Gastroesophageal sphincter (tissue), 4 donors: ENCODE results near the gene C20orf96. TPM values are rescaled to one million over a fixed set of nuclear protein-coding genes. Genes with fewer than 3 reads are reported as not detected.

ENCODE experiments used
- ATAC-seq: fragments of 150-250 bp; one replicate; pipeline ENCODE4 v1.9.1; 2016; ENCODE audit warnings: mild to moderate bottlenecking, moderate library complexity
- H3K27ac ChIP-seq, 4 donors: fragments of 200-600 bp; sonication (generic) in 3 of 4; 1 replicate in 3 of 4; 2 replicates in 1 of 4; pipeline ENCODE4 v1.5.1; 2016 to 2019
- H3K27me3 ChIP-seq: fragments of 200-600 bp; sonication (generic); one replicate; pipeline ENCODE4 v1.5.1; 2019
- H3K36me3 ChIP-seq, 2 donors: fragments of 200-600 bp; sonication (generic); one replicate each; pipeline ENCODE4 v1.5.1; 2019; ENCODE audit warnings: control low read depth in 1 of 2
- H3K4me1 ChIP-seq, 3 donors: fragments of 200-600 bp; sonication (generic); 1 replicate in 2 of 3; 2 replicates in 1 of 3; pipeline ENCODE4 v1.5.1; 2016 to 2019; ENCODE audit warnings: control low read depth in 2 of 3
- H3K4me3 ChIP-seq, 2 donors: fragments of 200-600 bp; sonication (generic); one replicate each; pipeline ENCODE4 v1.5.1; 2019; ENCODE audit warnings: mild to moderate bottlenecking in 1 of 2, moderate library complexity in 1 of 2
- H3K9me3 ChIP-seq, 3 donors: fragments of 200-600 bp; sonication (generic); one replicate each; pipeline ENCODE4 v1.5.1; 2017 to 2019; ENCODE audit warnings: control low read depth in 2 of 3
- CTCF ChIP-seq, 4 experiments: fragments of 200-600 bp in 2 of 4; fragments of 450-650 bp in 2 of 4; sonication (generic) in 1 of 4; IDR thresholded peaks; one replicate each; pipeline ENCODE4 v1.5.1; 2017 to 2019; ENCODE audit warnings: antibody characterized with exemption in 4 of 4, mild to moderate bottlenecking in 2 of 4, moderate library complexity in 2 of 4
- EP300 ChIP-seq: sonication (generic); formaldehyde crosslinking; IDR thresholded peaks from one replicate; pipeline ENCODE4 v1.6.1; 2017; ENCODE audit warnings: antibody characterized with exemption, mild to moderate bottlenecking
- POLR2A ChIP-seq, 2 donors: fragments of 450-650 bp; IDR thresholded peaks; one replicate each; pipeline ENCODE4 v1.6.1; 2017; ENCODE audit warnings: antibody characterized with exemption in 2 of 2, mild to moderate bottlenecking in 2 of 2, moderate library complexity in 1 of 2
- POLR2AphosphoS5 ChIP-seq: sonication (generic); formaldehyde crosslinking; IDR thresholded peaks from one replicate; pipeline ENCODE4 v1.6.1; 2017; ENCODE audit warnings: antibody characterized with exemption
- WGBS, 2 donors: methylation state at CpG; one replicate each; pipeline ENCODE4 v1.1.5; 2018; ENCODE audit warnings: low coverage in 1 of 2; 5-methylcytosine and 5-hydroxymethylcytosine counted together
- total RNA-seq, 4 donors: library from RNA; depleted of rRNA; stranded (reverse); fragments of >200 nt; gene quantifications; one replicate each; pipeline ENCODE4 v1.1.0, GENCODE V29; 2016

C20orf96 gene
- total RNA-seq, 4 donors from 2014 or later = 0.67 to 3.1 (median 1.3) TPM

DNA sequence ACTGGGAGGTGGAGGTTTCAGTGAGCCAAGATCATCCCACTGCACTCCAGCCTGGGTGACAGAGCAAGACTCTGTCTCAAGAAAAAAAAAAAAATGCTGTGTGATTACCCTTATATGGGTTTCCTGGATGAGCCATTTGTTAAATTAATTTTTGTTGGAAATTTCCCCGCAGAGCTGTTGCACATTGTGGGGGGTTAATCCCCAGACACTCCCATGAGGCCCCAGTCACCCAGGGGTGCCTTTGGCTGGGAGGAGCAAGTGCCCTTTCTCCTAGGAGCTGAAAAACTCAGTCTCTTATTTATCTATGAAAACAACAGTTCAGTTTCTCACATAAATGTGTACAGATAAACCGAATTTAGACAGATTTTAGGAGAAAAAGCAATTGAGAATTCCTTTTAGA, 37.7 kb downstream of the C20orf96 start:
- no peak for TF ChIP-seq POLR2A (IDR thresholded peaks at IDR 0.05)
- no peak for TF ChIP-seq EP300
- TF ChIP-seq CTCF (IDR thresholded peaks at IDR 0.05) = no peak
- no peak for TF ChIP-seq POLR2AphosphoS5
- WGBS, 2 donors = 66 to 100% methylated on average over 1 to 2 of the region's 2 CpGs
- no peaks in the 10 kb centered on the region for H3K4me1 ChIP-seq
- H3K27ac ChIP-seq = no peak overlapping the region
- no peaks in the 10 kb centered on the region for H3K9me3 ChIP-seq
- no peak for ATAC-seq
- H3K36me3 ChIP-seq = no peaks in the 10 kb centered on the region
- no peak overlapping the region for H3K4me3 ChIP-seq
- peaks cover 26% of the 10 kb centered on the region for H3K27me3 ChIP-seq

DNA sequence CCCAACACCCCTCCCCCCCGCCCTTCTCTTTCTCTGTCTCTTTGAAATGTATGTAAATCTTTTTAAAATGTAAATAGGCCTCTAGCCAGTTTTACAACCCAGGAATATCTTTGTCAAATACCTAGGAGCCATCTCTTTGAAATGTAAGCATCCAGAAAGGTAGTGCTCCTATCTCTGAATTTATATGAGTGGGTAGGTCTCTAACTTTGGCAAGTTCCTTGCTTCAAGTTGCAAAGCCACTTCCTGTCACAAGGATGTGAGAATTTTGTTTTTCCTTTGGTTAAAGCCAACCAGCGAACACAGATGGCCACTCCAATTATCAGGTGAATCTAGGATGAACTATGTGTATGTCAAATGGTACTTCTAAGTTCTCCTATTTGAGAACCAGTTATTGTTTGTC, 39.2 kb downstream of the C20orf96 start:
- H3K27me3 ChIP-seq = peaks cover 26% of the 10 kb centered on the region
- WGBS, 2 donors = 21 to 28% methylated on average over 2 of the region's 2 CpGs
- no peak overlapping the region for H3K4me3 ChIP-seq
- TF ChIP-seq CTCF (IDR thresholded peaks at IDR 0.05) (no peak), POLR2AphosphoS5 (no peak), POLR2A (IDR thresholded peaks at IDR 0.05) (no peak), EP300 (no peak)
- ATAC-seq = no peak
- H3K36me3 ChIP-seq = no peaks in the 10 kb centered on the region
- no peaks in the 10 kb centered on the region for H3K4me1 ChIP-seq
- no peak overlapping the region for H3K27ac ChIP-seq
- peaks cover 0 to 4% (median 0%) of the 10 kb centered on the region in 3 donors for H3K9me3 ChIP-seq

GRCh38 chr20:242905-243304, 47.6 kb downstream of the C20orf96 start:
- H3K9me3 ChIP-seq = peaks cover 0 to 4% (median 0%) of the 10 kb centered on the region in 3 donors
- ATAC-seq = no peak
- H3K36me3 ChIP-seq = no peaks in the 10 kb centered on the region
- peaks cover 21% of the 10 kb centered on the region for H3K27me3 ChIP-seq
- H3K27ac ChIP-seq = no peak overlapping the region
- no peak overlapping the region for H3K4me3 ChIP-seq
- H3K4me1 ChIP-seq = no peaks in the 10 kb centered on the region
- TF ChIP-seq POLR2AphosphoS5 (no peak), EP300 (no peak), POLR2A (IDR thresholded peaks at IDR 0.05) (no peak), CTCF (IDR thresholded peaks at IDR 0.05) (no peak)
- WGBS, 2 donors = 70 to 74% methylated on average over 2 of the region's 2 CpGs

- 52 to 58% methylated on average over 3 of the region's 3 CpGs for WGBS, 2 donors
- TF ChIP-seq POLR2A (IDR thresholded peaks at IDR 0.05) (no peak), POLR2AphosphoS5 (no peak), CTCF (IDR thresholded peaks at IDR 0.05) (no peak), EP300 (no peak)
- Histone ChIP-seq H3K36me3 (no peaks in the 10 kb centered on the region), H3K27ac (no peak overlapping the region), H3K4me1 (no peaks in the 10 kb centered on the region), H3K9me3 (no peaks in the 10 kb centered on the region), H3K4me3 (peak overlapping the region in 1 of 2 donors; percentile 18), H3K27me3 (peaks cover 21% of the 10 kb centered on the region)
- no peak for ATAC-seq
Observed at GRCh38 chr20:237929-238328, 52.6 kb downstream of the C20orf96 start.

DNA sequence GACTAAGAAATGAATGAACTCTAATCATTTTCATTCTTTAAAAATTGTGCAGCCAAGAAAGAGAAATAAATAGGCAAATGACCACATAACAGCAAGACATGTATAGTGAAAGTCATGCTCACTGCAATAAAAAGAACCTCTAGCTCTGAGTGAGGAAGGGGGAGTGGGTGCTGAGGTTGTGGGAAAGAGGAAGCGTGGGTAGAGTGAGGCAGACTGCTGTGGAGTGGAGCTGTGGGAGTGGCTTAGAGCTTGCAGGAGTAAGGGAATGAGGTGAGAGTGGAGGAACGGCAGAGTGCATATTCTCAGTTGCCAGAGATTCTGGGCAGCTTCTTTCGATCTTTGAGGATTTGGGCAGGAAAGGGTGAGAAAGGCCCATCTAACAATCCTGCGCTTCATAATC, 53.1 kb downstream of the C20orf96 start:
- no peaks in the 10 kb centered on the region for H3K9me3 ChIP-seq
- TF ChIP-seq EP300 = no peak
- no peak for TF ChIP-seq POLR2A (IDR thresholded peaks at IDR 0.05)
- TF ChIP-seq POLR2AphosphoS5 = no peak
- no peak for TF ChIP-seq CTCF (IDR thresholded peaks at IDR 0.05)
- H3K27ac ChIP-seq = no peak overlapping the region
- ATAC-seq = no peak
- H3K27me3 ChIP-seq = peaks cover 21% of the 10 kb centered on the region
- 31 to 39% methylated on average over 4 of the region's 4 CpGs for WGBS, 2 donors
- H3K4me3 ChIP-seq = peak overlapping the region in 1 of 2 donors; percentile 18
- no peaks in the 10 kb centered on the region for H3K36me3 ChIP-seq
- no peaks in the 10 kb centered on the region for H3K4me1 ChIP-seq
